GM21576 (cell line): Measurements from ENCODE around the gene ZEB1.
"Not testable (repeated sequence)": the region's sequence is repeated elsewhere in the genome, so short reads cannot be mapped to it uniquely, and the experiment has no call there.

ENCODE experiments used
- ATAC-seq: cut with Tn5 transposase; IDR thresholded peaks from one replicate; pipeline ENCODE4 v1.9.1; 2021; ENCODE audit warnings: mild to moderate bottlenecking, moderate library complexity; ENCODE audit not compliant: unreplicated experiment

Gene ZEB1

DNA sequence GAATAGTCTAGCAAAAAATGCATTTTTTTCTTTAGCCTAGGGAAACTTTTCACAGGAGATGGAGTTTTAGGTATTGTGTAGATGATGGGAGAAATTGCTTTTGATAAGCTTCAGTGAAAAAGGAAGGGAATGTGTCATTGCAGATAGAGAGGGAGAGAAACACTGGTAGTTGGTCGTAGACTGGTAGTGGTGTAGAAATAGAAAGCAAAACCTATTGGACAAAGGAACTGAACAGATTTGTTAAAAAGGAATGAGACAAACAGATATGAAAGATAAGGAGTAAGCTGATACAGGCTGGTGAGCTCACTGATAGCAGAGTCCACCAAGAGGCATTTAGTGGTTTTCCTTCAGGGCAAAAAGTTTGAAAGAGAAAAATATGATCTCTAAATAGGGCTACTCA is 94.3 kb downstream of the ZEB1 start:
- ATAC-seq: no peak

DNA sequence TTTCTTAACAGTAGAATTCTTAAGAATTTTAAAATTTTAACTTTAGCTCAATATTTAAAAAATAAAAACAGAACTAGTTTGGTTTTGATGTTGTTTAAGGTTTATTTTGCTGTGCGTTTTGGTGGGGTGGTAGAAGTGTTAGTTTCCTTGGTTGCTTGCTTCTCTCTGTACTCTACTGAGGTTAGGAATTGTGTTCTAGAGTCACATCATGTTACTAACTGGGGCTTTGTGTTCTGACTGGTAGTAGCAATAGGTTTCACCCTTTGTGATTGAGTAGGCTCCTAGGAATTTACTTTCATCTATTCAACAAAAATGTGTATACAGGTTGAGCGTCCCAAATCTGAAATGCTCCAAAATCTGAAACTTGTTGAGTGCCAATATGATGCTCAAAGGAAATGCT is 99.5 kb downstream of the ZEB1 start:
- no peak for ATAC-seq

- ATAC-seq: no peak
Observed at GRCh38 chr10:31419394-31420063, 100.5 kb downstream of the ZEB1 start.

DNA sequence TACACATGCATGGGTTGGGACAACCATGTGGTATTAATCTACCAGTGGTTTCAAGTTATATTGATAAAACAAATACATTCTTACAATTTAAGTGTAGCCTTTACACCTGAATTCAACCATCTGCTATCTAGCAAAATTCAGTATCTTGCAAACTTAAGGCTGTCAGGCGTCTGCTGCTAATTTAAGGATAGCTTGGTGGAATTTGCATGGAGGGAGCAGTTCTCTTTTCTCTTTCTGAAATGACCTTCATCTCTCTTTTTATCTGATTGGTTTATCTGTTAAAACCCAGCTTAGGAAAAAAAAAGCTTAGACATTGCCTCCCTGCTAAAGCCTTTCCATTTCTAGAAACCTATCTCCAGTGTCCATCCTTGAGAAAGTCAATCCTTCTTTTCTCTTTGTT is 102.3 kb downstream of the ZEB1 start:
- ATAC-seq: no peak

- no peak for ATAC-seq
Observed at GRCh38 chr10:31422634-31423033, 103.6 kb downstream of the ZEB1 start.

- no peak for ATAC-seq
Observed at GRCh38 chr10:31424473-31424872, 105.5 kb downstream of the ZEB1 start.

GRCh38 chr10:31426401-31426800 is 107.4 kb downstream of the ZEB1 start:
- ATAC-seq: no peak

- ATAC-seq: not testable (repeated sequence)
Observed at GRCh38 chr10:31427334-31427733, 108.3 kb downstream of the ZEB1 start.

GRCh38 chr10:31428499-31428898 is 109.5 kb downstream of the ZEB1 start:
- not testable (repeated sequence) for ATAC-seq

DNA sequence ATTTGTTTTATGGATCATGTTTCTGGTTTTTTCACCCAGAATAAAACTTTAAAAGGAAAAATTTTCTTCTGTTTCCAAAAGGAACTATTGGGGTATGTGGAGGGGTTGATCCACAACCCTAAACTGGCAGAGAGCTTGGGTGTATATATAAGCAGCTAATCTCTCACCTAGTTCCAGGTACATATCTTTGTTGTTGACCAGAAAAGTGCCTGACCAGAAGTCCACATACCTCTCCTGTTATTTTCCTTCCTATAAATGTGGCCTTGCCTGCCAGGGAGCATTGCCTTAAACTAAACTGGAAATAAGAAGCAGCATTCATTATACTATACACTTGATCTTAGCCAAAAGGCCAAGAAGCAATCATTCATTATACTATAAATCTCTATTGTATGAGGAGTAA is 112.0 kb downstream of the ZEB1 start:
- no peak for ATAC-seq

DNA sequence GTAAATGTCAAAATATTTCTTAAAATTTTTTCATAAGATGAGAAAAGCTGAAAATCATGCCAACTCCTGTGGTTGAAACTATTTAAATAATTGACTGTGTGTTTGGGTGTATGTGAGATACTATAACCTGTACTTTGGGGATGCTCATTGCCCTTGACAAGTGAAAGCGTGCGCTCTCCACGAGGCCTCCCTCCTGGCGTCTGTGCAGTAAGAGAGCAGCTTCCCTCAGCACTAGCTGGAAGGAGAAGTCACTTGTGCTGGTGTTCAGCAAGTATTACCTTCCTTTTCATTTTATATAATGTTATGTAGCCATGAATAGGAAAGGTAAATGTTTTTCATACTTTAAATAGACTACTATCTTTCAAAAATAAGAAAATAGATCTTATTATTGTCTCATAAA is 118.9 kb downstream of the ZEB1 start:
- ATAC-seq: no peak

DNA sequence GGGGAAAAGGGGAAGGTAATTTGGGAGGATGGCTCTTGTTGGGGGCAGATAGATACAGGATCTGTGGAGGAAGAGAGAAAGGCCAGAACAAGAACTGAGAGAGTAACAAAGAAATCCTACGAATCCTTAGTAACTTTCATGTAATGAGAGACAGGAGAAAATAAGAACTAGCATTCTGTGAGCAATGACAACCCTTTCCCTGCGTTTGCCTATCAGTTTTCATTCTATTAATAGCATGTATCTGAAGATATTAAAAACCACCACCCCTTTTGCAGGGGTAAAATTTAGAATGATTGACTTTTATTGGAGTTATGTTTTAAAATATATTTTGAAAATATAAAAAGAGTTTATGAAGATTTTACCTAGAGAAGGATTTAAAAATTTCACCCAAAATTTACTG is 132.8 kb downstream of the ZEB1 start:
- no peak for ATAC-seq

DNA sequence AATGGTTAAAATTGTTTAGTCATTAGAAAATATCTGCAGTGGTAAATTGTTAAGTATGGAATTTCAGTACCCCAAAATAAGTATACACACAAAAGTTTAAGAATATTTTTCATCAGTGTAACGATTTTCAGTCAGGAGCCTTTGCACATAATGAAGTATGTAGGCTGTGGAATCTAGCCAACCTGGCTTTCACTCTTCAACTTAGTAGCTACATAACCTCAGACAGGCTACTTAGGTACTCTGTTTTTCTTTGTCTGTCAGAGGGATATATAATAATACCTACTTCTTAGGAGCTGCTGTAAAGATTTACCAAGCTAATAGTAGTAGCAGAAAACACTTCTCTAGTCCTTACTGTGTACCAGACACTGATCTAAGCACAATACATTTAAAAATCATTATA is 137.5 kb downstream of the ZEB1 start:
- no peak for ATAC-seq

DNA sequence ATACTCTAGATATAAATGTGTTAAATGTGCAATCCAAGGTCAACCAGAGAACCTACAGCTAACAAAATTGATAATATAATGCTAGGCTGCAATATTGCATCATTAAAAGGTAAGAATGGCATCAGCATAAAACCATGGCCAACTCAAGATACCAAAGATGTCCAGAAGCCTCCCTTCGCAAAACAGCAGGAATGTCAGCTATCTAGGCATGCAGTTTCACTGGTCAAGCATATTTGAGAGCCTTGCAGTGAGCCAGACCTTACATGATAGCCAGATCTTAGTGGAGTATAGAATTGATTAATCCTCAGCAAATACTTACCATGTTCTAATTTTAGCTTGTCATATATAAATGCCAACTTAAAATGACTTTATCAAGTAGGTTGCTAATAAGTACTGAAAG is 138.8 kb downstream of the ZEB1 start:
- no peak for ATAC-seq

GRCh38 chr10:31458974-31459373 is 140.0 kb downstream of the ZEB1 start:
- ATAC-seq: no peak

- no peak for ATAC-seq
Observed at GRCh38 chr10:31460242-31460641, 141.2 kb downstream of the ZEB1 start.

DNA sequence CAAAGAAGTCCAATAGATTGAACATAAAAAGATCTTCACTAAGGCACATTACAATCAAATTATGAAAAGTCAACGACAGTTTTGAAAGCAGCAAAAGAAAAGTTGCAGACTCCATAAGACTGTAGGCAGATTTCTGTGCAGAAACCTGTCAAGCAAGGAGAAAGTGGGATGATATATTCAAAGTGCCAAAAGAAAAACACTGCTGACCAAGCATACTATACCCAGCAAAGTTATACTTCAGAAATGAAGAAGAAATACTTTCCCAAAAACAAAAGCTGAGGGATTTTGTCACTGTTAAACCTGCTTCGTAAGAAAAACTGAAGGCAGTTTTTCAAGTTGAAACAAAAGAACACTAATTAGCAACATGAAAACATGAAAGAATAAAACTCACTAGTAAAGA is 145.5 kb downstream of the ZEB1 start:
- ATAC-seq: no peak

GRCh38 chr10:31466313-31466712 is 147.3 kb downstream of the ZEB1 start:
- no peak for ATAC-seq

GRCh38 chr10:31467791-31468535 is 148.9 kb downstream of the ZEB1 start:
- no peak for ATAC-seq

GRCh38 chr10:31468536-31468859 is 149.5 kb downstream of the ZEB1 start:
- ATAC-seq: no peak

DNA sequence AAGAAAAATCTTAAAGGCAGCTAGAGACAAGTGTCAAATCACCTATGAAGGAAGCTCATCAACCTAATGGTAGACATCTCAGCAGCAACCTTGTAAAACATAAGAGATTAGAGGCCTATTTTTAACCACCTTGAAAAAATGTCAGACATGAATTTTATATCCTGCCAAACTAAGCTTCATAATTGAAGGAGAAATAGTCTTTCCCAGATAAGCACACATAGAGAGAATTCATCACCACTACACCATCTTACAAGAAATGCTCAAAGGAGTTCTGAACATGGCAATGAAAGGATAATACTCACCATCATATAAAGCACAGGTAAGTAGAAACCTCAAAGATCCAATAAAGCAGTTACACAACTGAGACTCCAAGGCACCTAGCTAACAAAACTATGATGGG is 156.5 kb downstream of the ZEB1 start:
- no peak for ATAC-seq

DNA sequence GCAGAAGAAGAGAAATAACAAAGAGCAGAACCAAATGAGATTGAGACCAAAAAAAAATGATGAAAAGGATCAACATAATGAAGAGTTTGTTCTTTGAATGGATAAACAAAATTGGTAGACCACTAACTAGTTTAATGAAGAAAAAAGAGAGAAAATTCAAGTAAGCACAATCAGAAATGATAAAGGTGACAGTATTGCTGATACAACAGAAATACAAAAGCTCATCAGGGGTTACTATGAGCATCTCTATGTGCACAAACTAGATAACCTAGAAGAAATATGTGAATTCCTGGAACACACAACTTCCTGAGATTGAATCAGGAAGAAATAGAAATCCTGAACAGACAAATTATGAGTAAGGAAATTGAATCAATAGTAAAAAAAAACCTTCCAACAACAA is 157.1 kb downstream of the ZEB1 start:
- no peak for ATAC-seq

- ATAC-seq: no peak
Observed at GRCh38 chr10:31477584-31477983, 158.6 kb downstream of the ZEB1 start.
